Activated CD4-positive, CD25-positive, alpha-beta regulatory T cell treated with anti-CD3 and anti-CD28 coated beads, Interleukin-2, amount 50 U/mL, for 24 hours (primary cell): ENCODE results near the gene RNH1.

Experiments
- ATAC-seq, 2 donors: fragments of 150-1000 bp; cut with Tn5 transposase; one replicate each; pipeline ENCODE4 v1.10.0; 2021; ENCODE audit warnings: mild to moderate bottlenecking in 1 of 2, moderate library complexity in 1 of 2

The RNH1 gene

DNA sequence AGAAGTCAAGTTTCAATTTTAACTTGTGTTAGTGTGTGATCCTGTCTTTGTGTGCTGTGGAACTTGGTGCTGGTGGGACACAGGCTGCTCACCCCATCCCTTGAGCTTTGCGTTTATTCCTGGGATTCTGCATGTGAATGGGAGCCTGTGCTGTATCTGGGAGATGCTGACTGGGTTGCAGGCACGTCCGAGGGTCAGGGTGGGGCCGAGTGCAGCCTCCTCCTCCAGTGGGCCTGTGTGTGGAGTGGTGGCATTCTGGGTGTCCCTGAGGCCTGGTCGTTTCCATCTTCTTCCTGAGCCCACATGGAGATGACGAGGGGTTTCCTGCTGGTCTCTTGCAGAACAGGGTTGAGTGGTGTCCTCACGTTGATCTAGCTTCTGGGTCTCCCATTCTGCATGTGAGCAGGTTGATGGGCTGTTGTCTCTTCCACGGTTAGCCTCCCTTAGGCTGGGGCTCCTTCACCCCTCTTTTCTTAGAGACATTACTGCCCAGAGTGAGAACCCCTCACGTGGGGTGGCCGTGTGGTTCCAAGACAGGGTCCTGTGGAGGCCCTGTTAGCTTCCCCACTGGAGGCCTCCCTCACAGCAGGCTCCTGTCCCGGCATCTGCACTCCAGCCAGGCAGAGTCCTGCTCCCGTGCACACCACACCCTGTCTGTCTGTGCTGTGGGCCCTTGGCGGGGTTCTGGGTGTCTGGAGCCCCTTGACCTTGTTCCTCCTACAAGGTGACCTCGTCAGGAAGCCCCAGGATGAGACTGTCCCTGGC lies 52.1 kb downstream of the RNH1 start:
- ATAC-seq = no peak

GRCh38 chr11:454043-454442 lies 53.0 kb downstream of the RNH1 start:
- no peak for ATAC-seq

DNA sequence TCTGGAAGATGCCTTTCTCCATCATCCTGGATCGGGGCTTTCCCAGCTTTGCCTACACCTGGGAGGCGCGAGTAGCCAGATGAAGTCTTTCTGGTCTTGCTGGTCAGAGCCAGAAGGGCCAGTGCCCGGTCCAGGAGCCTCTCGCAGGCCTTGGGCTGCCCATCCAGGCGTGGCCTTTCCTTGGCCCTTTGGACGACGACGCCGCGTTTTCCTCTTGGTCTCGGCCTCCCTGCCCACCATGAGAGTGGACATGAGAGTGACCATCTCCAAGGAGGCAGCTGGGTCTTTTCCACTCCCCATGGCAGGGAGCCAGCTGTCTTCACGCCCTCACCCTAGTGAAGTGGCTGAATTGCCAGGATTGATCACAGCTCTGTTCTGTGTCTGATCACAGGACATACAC lies 53.5 kb downstream of the RNH1 start:
- no peak for ATAC-seq

DNA sequence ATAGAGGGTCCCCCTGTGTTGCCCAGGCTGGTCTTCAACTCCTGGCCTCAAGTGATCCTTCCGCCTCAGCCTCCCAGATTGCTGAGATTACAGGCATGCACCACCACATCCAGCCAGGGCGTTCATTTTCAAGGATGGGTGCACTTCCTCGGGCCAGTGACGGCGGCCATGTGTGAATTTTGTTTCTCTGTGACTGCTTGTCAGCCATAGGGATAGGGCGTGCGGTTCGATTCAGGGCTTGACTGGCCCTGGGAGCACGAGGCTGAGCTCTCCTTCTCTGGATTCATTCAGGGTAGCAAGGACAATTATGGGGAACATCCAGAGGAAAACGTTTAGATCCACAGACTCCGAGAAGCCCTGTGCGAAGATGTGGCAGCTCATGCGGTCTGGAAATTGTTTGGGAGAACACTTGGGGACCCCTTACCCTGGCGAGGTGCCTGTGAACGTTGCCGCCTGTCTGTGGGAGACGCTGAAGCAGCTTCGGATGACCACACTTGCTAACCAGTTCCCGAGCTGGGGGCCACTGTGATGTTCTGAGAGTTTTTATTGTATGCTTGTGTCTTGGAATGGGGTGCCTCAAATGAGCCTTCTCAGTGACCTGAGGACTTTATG lies 54.0 kb downstream of the RNH1 start:
- no peak for ATAC-seq

GRCh38 chr11:452203-452744 lies 54.8 kb downstream of the RNH1 start:
- no peak for ATAC-seq

- no peak for ATAC-seq
Observed at GRCh38 chr11:451738-452137, 55.3 kb downstream of the RNH1 start.

- ATAC-seq = peak; percentile 26 to 33
Observed at GRCh38 chr11:450809-451451, 56.1 kb downstream of the RNH1 start.

DNA sequence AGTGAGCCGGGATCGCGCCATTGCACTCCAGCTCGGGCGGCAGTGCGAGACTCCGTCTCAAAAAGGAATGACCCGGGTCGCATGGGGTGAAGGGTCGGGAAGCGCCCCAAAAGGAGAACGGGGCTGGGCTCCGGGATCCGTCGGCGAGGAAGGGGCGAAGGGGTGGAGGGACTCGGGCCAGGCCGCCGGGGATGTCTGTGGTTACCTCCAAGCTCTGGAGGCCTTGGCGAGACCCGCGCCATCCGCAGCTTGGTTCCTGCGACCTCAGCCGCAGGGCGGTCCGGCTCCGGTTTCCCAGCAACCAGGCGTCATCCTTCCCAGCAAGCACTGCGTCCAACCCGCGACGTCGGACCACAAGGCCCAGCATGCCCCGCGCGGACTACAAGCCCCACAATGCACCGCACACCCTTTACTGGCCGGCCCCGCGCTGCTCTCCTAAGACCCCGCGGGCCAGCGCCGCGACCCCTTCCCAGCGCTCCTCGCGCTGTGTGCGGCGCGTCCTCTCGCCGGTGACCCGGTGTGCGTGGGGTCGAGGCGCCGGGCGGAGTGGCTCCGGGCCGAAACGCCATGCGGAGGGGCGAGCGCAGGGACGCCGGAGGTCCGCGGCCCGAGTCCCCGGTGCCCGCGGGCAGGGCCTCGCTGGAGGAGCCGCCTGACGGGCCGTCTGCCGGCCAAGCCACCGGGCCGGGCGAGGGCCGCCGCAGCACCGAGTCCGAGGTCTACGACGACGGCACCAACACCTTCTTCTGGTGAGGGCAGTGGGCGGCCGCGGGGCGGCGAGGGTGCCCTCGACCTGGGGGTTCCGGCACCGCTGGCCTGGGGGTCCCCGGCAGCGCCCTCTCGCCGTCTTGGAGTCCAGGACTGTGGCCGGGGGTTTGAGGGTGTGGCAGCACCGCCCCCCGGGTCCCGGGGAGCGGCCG lies 56.9 kb downstream of the RNH1 start, which contains the start of gene PTDSS2:
PTDSS2 (plus strand) TSS at position 391 of the 920 bp plus-strand sequence; CDS start at position 568, 177 bp downstream.
- peak; percentile 90 to 91 for ATAC-seq

- ATAC-seq = peak; percentile 64 to 69
Observed at GRCh38 chr11:447923-448731, 58.9 kb downstream of the RNH1 start.

DNA sequence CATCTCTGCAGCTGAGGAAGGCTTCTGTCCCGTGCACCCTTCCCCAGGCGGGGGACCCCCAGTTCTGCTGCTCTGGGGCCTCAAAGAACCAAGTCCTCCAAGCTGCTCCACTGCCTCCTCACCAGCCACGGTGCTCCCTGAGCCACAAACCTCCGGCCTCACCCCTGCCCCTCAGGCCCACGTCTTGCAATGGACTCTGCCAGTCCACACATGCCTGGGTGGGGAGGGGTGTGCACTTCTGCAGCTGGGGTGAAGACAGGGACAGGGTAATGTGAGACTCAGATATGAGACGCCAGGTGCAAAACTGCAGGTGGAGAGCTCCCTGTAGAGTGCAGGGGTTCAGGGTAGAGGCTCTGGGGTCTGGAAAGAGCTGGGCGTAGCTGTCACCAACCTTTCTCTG lies 60.2 kb downstream of the RNH1 start:
- ATAC-seq = no peak

DNA sequence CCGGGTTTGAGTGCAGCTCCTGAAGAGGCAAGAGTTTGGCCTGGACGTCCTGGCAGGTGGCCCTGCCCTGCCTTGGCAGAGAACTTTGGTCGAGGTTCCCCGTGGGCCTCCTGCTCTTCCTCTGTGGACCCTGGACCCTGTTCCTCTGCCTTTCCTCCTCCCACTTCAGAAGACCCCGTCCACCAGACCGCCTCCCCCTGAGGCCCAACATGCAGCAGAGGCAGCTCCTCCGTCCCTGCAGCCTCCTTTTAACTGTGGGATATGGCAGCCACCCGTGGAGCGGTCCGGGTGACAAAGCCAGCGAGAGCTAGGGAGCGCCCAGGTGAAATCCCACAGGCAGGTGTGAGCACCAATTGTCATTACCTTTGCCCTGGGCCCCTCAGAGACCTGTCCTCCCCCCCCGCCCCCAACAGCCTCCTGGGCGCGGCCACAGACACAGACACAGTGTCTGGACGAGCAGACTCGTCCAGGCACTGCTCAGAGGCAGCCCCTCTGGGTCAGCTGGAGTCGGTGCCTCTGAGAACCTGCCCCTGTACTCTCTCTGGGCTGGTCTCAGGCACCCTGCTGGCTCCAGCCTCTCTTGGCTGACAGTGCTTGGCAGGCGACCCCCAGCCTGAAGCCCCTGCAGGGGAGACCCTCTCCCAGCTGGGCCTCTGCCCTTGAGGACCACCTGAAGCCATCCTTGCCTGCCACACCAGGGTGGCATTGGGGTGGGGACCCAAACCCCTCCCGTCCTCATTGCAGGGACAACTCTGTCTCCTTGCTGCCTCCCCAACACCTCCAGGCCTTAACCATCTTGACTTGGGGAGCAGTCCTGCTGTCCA lies 61.1 kb downstream of the RNH1 start:
- no peak for ATAC-seq
